Stimulated activated CD4-positive, alpha-beta T cell treated with anti-CD3 and anti-CD28 coated beads, Interleukin-1b, Interleukin-23, amount 100 ng/mL, for 48 hours (primary cell): ENCODE data around the gene DHRS4L2.
"Not testable (repeated sequence)": the region's sequence is repeated elsewhere in the genome, so short reads cannot be mapped to it uniquely, and the experiment has no call there.

Source experiments
- DNase-seq: peaks from one replicate; pipeline ENCODE4 v3.0.0-alpha.2; 2020

The DHRS4L2 gene

GRCh38 chr14:23988607-23989363 is at the start of gene DHRS4L2:
Gene DHRS4L2, plus strand, starts transcription at chr14:23988929. Its CDS starts 19 bp downstream, at chr14:23988948.
- peak; percentile 84 for DNase-seq

- no peak for DNase-seq
Measured at GRCh38 chr14:23939607-23940326, 49.0 kb upstream of the DHRS4L2 start.

GRCh38 chr14:23941230-23941629 is 47.5 kb upstream of the DHRS4L2 start:
- no peak for DNase-seq

GRCh38 chr14:23941669-23942068 is 47.1 kb upstream of the DHRS4L2 start:
- no peak for DNase-seq

- DNase-seq, result no peak
Measured at GRCh38 chr14:23942587-23942986, 46.1 kb upstream of the DHRS4L2 start.

GRCh38 chr14:23949069-23949468 is 39.7 kb upstream of the DHRS4L2 start:
- DNase-seq, result not testable (repeated sequence)

- DNase-seq, result no peak
Measured at GRCh38 chr14:23950411-23951135, 38.2 kb upstream of the DHRS4L2 start.

- not testable (repeated sequence) for DNase-seq
Measured at GRCh38 chr14:23951136-23951466, 37.6 kb upstream of the DHRS4L2 start.

GRCh38 chr14:23951590-23952201 is 37.0 kb upstream of the DHRS4L2 start:
- DNase-seq, result peak; percentile 6

GRCh38 chr14:23953116-23953463 is 35.6 kb upstream of the DHRS4L2 start:
- not testable (repeated sequence) for DNase-seq

- peak; percentile 79 for DNase-seq
Measured at GRCh38 chr14:23953464-23954278, 35.1 kb upstream of the DHRS4L2 start, which contains the start of gene DHRS4. Gene DHRS4, plus strand, starts transcription at chr14:23953770. Its CDS starts 19 bp downstream, at chr14:23953789.

- DNase-seq, result not testable (repeated sequence)
Measured at GRCh38 chr14:23954279-23954614, 34.5 kb upstream of the DHRS4L2 start.

GRCh38 chr14:23954965-23955364 is 33.8 kb upstream of the DHRS4L2 start:
- not testable (repeated sequence) for DNase-seq

GRCh38 chr14:23955811-23956210 is 32.9 kb upstream of the DHRS4L2 start:
- not testable (repeated sequence) for DNase-seq

GRCh38 chr14:23957913-23958569 is 30.7 kb upstream of the DHRS4L2 start:
- not testable (repeated sequence) for DNase-seq

- DNase-seq, result not testable (repeated sequence)
Measured at GRCh38 chr14:23960899-23961298, 27.8 kb upstream of the DHRS4L2 start.

- DNase-seq, result not testable (repeated sequence)
Measured at GRCh38 chr14:23961704-23962103, 27.0 kb upstream of the DHRS4L2 start.

- DNase-seq, result not testable (repeated sequence)
Measured at GRCh38 chr14:23969130-23969480, 19.6 kb upstream of the DHRS4L2 start.

GRCh38 chr14:23969481-23970282 is 19.0 kb upstream of the DHRS4L2 start:
- peak; percentile 63 for DNase-seq

- not testable (repeated sequence) for DNase-seq
Measured at GRCh38 chr14:23970283-23970659, 18.5 kb upstream of the DHRS4L2 start.

- not testable (repeated sequence) for DNase-seq
Measured at GRCh38 chr14:23973178-23973577, 15.6 kb upstream of the DHRS4L2 start.
